H1 (cell line): ENCODE results near the gene KLHL26. TPM values are rescaled to one million over a fixed set of nuclear protein-coding genes. Genes with fewer than 3 reads are reported as not detected.

Source experiments
- CTCF ChIA-PET: fragments of 300-600 bp; sonication (Branson Sonifier 250); formaldehyde crosslinking; loops from one replicate; lab custom pipeline; 2021; ENCODE audit not compliant: partially characterized antibody; lab: Charles Lee
- POLR2A ChIA-PET: fragments of 300-600 bp; sonication (Branson Sonifier 250); formaldehyde crosslinking; loops from one replicate; lab custom pipeline; 2021; ENCODE audit warnings: inconsistent platforms; ENCODE audit not compliant: partially characterized antibody; lab: Charles Lee
- DNase-seq, 2 experiments: peaks; one replicate each; pipeline versions ENCODE4 v3.0.0 to v3.0.0-alpha.2; 2010 to 2022; ENCODE audit warnings: low spot score in 2 of 2, low read depth in 1 of 2, mixed read lengths in 1 of 2
- FAIRE-seq: peaks from 2 replicates; lab custom pipeline; 2011; peaks lifted over from hg19 to GRCh38; lab: Jason Lieb, UNC
- H2AFZ ChIP-seq: 2 replicates; pipeline ENCODE4 v1.8.1; 2012; ENCODE audit warnings: low read length, inconsistent platforms
- H2AK5ac ChIP-seq: 2 replicates; pipeline ENCODE4 v1.6.1; 2013; ENCODE audit warnings: low read depth, low read length
- H2BK120ac ChIP-seq: replicated peaks from 2 replicates; pipeline ENCODE3; 2013; ENCODE audit warnings: low read depth, low read length, inconsistent platforms
- H2BK12ac ChIP-seq: 2 replicates; pipeline ENCODE4 v1.6.1; 2013; ENCODE audit warnings: low read depth, low read length
- H2BK15ac ChIP-seq: 2 replicates; pipeline ENCODE4 v1.6.1; 2013; ENCODE audit warnings: low read length
- H2BK20ac ChIP-seq: 2 replicates; pipeline ENCODE4 v1.6.1; 2013; ENCODE audit warnings: low read length
- H2BK5ac ChIP-seq: 2 replicates; pipeline ENCODE4 v1.6.1; 2013; ENCODE audit warnings: low read depth, low read length
- H3K14ac ChIP-seq: 2 replicates; pipeline ENCODE4 v1.6.1; 2013; ENCODE audit warnings: inconsistent platforms; ENCODE audit not compliant: insufficient read length
- H3K18ac ChIP-seq: 2 replicates; pipeline ENCODE4 v1.6.1; 2013; ENCODE audit warnings: low read length; ENCODE audit errors: extremely low read depth
- H3K23ac ChIP-seq: 2 replicates; pipeline ENCODE4 v1.6.1; 2013; ENCODE audit warnings: inconsistent platforms; ENCODE audit not compliant: insufficient read length
- H3K23me2 ChIP-seq: 2 replicates; pipeline ENCODE4 v1.6.1; 2013; ENCODE audit warnings: low read depth, low read length
- H3K27ac ChIP-seq: 2 replicates; pipeline ENCODE4 v1.6.1; 2011; ENCODE audit warnings: low read depth, low read length, inconsistent platforms
- H3K27me3 ChIP-seq, 4 experiments: replicated peaks in 1 of 4; 1 replicate in 1 of 4; 2 replicates in 3 of 4; pipeline versions ENCODE4 v1.6.1 to v1.8.1; 2011 to 2013; ENCODE audit warnings: low read length in 3 of 4, mild to moderate bottlenecking in 3 of 4, inconsistent platforms in 2 of 4, mixed read lengths in 2 of 4, moderate library complexity in 1 of 4; ENCODE audit not compliant: control insufficient read depth in 3 of 4, insufficient read depth in 3 of 4; ENCODE audit errors: extremely low read depth in 1 of 4
- H3K36me3 ChIP-seq, 4 experiments: 2 replicates each; pipeline versions ENCODE4 v1.6.1 to v1.8.1; 2011 to 2013; ENCODE audit warnings: mild to moderate bottlenecking in 4 of 4, low read length in 3 of 4, moderate library complexity in 2 of 4, control low read depth in 1 of 4, inconsistent platforms in 1 of 4; ENCODE audit not compliant: insufficient read depth in 4 of 4, control insufficient read depth in 2 of 4
- H3K4ac ChIP-seq: replicated peaks from 2 replicates; pipeline ENCODE3; 2013; ENCODE audit warnings: low read length, low read depth, mixed read lengths, inconsistent platforms; ENCODE audit not compliant: insufficient read length
- H3K4me1 ChIP-seq, 4 experiments: replicated peaks in 1 of 4; 1 replicate in 1 of 4; 2 replicates in 3 of 4; pipeline versions ENCODE4 v1.6.1 to v1.8.1; 2011 to 2013; ENCODE audit warnings: low read length in 3 of 4, inconsistent platforms in 2 of 4, mixed read lengths in 1 of 4; ENCODE audit not compliant: insufficient read depth in 4 of 4, control insufficient read depth in 3 of 4
- H3K4me2 ChIP-seq, 2 experiments: 2 replicates each; pipeline versions ENCODE4 v1.6.1 to v1.8.1; 2011 to 2013; ENCODE audit warnings: low read depth in 2 of 2, low read length in 2 of 2, control low read depth in 1 of 2, inconsistent platforms in 1 of 2, mild to moderate bottlenecking in 1 of 2; ENCODE audit not compliant: insufficient read depth in 1 of 2
- H3K4me3 ChIP-seq, 4 experiments: fragments of 200-600, 300-600 bp in 1 of 4; sonication (generic), shearing (Covaris generic), sonication (Bioruptor Twin) in 1 of 4; 2 replicates each; pipeline versions ENCODE4 v1.5.1 to v1.8.1; 2011 to 2016; ENCODE audit warnings: low read length in 4 of 4, low read depth in 3 of 4, control low read depth in 2 of 4, inconsistent platforms in 2 of 4, mild to moderate bottlenecking in 2 of 4, mixed read lengths in 1 of 4, moderate library complexity in 1 of 4; ENCODE audit not compliant: insufficient read depth in 2 of 4; ENCODE audit errors: extremely low read depth in 1 of 4
- H3K56ac ChIP-seq: replicated peaks from 2 replicates; pipeline ENCODE3; 2013; ENCODE audit warnings: low read depth, mild to moderate bottlenecking, mixed read lengths, low read length, inconsistent platforms; ENCODE audit not compliant: insufficient read length
- H3K79me1 ChIP-seq: 2 replicates; pipeline ENCODE4 v1.6.1; 2013; ENCODE audit warnings: low read depth, low read length, control low read depth
- H3K79me2 ChIP-seq, 2 experiments: 2 replicates each; pipeline versions ENCODE4 v1.6.1 to v1.8.1; 2012 to 2013; ENCODE audit warnings: low read length in 2 of 2, mild to moderate bottlenecking in 2 of 2, inconsistent platforms in 1 of 2; ENCODE audit not compliant: insufficient read depth in 2 of 2, control insufficient read depth in 1 of 2
- H3K9ac ChIP-seq, 4 experiments: replicated peaks in 1 of 4; 1 replicate in 1 of 4; 2 replicates in 3 of 4; pipeline versions ENCODE4 v1.6.1 to v1.8.1; 2011 to 2013; ENCODE audit warnings: low read depth in 3 of 4, low read length in 3 of 4, control low read depth in 2 of 4, mild to moderate bottlenecking in 2 of 4, moderate library complexity in 2 of 4, inconsistent platforms in 1 of 4; ENCODE audit errors: extremely low read depth in 1 of 4
- H3K9me3 ChIP-seq, 2 experiments: 2 replicates each; pipeline versions ENCODE4 v1.6.1 to v1.8.1; 2012 to 2013; ENCODE audit warnings: mild to moderate bottlenecking in 2 of 2, moderate library complexity in 2 of 2, control low read depth in 1 of 2, inconsistent platforms in 1 of 2, low read depth in 1 of 2, low read length in 1 of 2, mixed read lengths in 1 of 2; ENCODE audit not compliant: insufficient read depth in 2 of 2
- H4K20me1 ChIP-seq, 2 experiments: replicated peaks in 1 of 2; 2 replicates each; pipeline versions ENCODE3 to v1.8.1; 2011 to 2013; ENCODE audit warnings: inconsistent platforms in 2 of 2, low read length in 2 of 2, mild to moderate bottlenecking in 1 of 2; ENCODE audit not compliant: insufficient read depth in 2 of 2, control insufficient read depth in 1 of 2
- H4K5ac ChIP-seq: 2 replicates; pipeline ENCODE4 v1.6.1; 2013; ENCODE audit warnings: low read length, low read depth, mixed read lengths, inconsistent platforms; ENCODE audit not compliant: insufficient read length
- H4K8ac ChIP-seq: 2 replicates; pipeline ENCODE4 v1.8.0; 2013; ENCODE audit warnings: mild to moderate bottlenecking, moderate library complexity, low read length, inconsistent platforms; ENCODE audit not compliant: insufficient read depth; ENCODE audit errors: extremely low read depth
- H4K91ac ChIP-seq: replicated peaks from 2 replicates; pipeline ENCODE3; 2013; ENCODE audit warnings: low read length, mixed read lengths, inconsistent platforms; ENCODE audit not compliant: insufficient read length
- ATF3 ChIP-seq: IDR thresholded peaks from 2 replicates; pipeline ENCODE4 v1.6.1; 2011; ENCODE audit warnings: low read depth, mild to moderate bottlenecking, low read length; ENCODE audit not compliant: insufficient read depth
- CTCF ChIP-seq, 3 experiments: IDR thresholded peaks; 1 replicate in 2 of 3; 2 replicates in 1 of 3; pipeline versions ENCODE4 v1.5.1 to v1.6.1; 2011; ENCODE audit warnings: low read length in 3 of 3, mild to moderate bottlenecking in 3 of 3, inconsistent platforms in 2 of 3, low read depth in 1 of 3, moderate library complexity in 1 of 3; ENCODE audit not compliant: insufficient read depth in 1 of 3; ENCODE audit errors: control extremely low read depth in 1 of 3
- NRF1 ChIP-seq: IDR thresholded peaks from 2 replicates; pipeline ENCODE4 v1.6.1; 2011; ENCODE audit warnings: mild to moderate bottlenecking, low read depth, low read length, improper control_type of control experiment
- POLR2AphosphoS5 ChIP-seq: IDR thresholded peaks from 2 replicates; pipeline ENCODE4 v1.6.1; 2011; ENCODE audit warnings: low read depth, low read length
- YY1 ChIP-seq: IDR thresholded peaks from 2 replicates; pipeline ENCODE4 v1.6.1; 2011; ENCODE audit warnings: low read depth, mild to moderate bottlenecking, low read length
- WGBS, 2 experiments: shearing (Covaris generic) in 1 of 2; methylation state at CpG; one replicate each; pipeline versions ENCODE4 v1.1.6 to v1.1.7; 2013 to 2015; ENCODE audit warnings: low lambda C conversion rate in 2 of 2, mixed read lengths in 2 of 2, inconsistent platforms in 1 of 2, low coverage in 1 of 2, missing lambda C conversion rate in 1 of 2; ENCODE audit not compliant: insufficient replicate concordance in 2 of 2, insufficient coverage in 1 of 2, insufficient read length in 1 of 2; ENCODE audit errors: extremely low coverage in 1 of 2, missing lambda C conversion rate in 1 of 2; 5-methylcytosine and 5-hydroxymethylcytosine counted together
- polyA plus RNA-seq, 7 experiments: library from polyadenylated mRNA; depleted of rRNA in 3 of 7; stranded (reverse) in 5 of 7; unstranded in 2 of 7; fragments of >200 nt in 5 of 7; fragments of 200-250 nt in 2 of 7; gene quantifications; 1 replicate in 5 of 7; 2 replicates in 1 of 7; 4 replicates in 1 of 7; pipeline versions ENCODE4 v1.2.1 to v1.2.3, GENCODE V29; 2011 to 2013; ENCODE audit warnings: missing spikeins in 2 of 7, mixed read lengths in 2 of 7
- total RNA-seq: library from RNA; stranded (reverse); fragmentation: NEBNext Ultra II Directional; extraction: Animal tissue kit (Norgen Biotek cat#: 25700); gene quantifications from 2 replicates; pipeline ENCODE4 v1.2.1, GENCODE V29; 2021

The KLHL26 gene
- total and polyA plus RNA-seq, 2 of the 8 experiments (the other 6 are each of a cell fraction or from before 2014, with no cell fraction given): 2.2 to 8.8 TPM

GRCh38 chr19:18587561-18587960 is 49.3 kb upstream of the KLHL26 start:
- Histone ChIP-seq H3K4ac (no peak overlapping the region), H3K9ac (no peak overlapping the region), H3K79me1 (no peaks in the 10 kb centered on the region), H2AFZ (no peak overlapping the region), H2BK120ac (no peak overlapping the region), H3K4me1 (peaks cover 2 to 9% (median 6%) of the 10 kb centered on the region in 4 experiments; a peak in 6 of 7 replicates), H2AK5ac (no peak overlapping the region), H2BK15ac (0 out of 2 replicates have a peak overlapping the region, but pooled peaks have one; percentile 8), H3K56ac (no peak overlapping the region), H3K23ac (no peak overlapping the region), H4K8ac (peak overlapping the region; percentile 62; the same call in 1 of the 2 replicates), H3K36me3 (no peaks in the 10 kb centered on the region), H3K9me3 (no peaks in the 10 kb centered on the region), H4K91ac (no peak overlapping the region), H2BK20ac (no peak overlapping the region), H3K4me2 (peak overlapping the region; percentile 75 to 95; a peak in 3 of 4 replicates), H2BK5ac (0 out of 2 replicates have a peak overlapping the region, but pooled peaks have one; percentile 18), H4K20me1 (peaks cover 0 to 3% of the 10 kb centered on the region in 2 experiments), H4K5ac (no peak overlapping the region), H3K18ac (no peak overlapping the region), H3K4me3 (peak overlapping the region in 1 of 4 experiments; percentile 91; a peak in 1 of 8 replicates), H3K23me2 (peaks cover 11% of the 10 kb centered on the region), H3K27ac (no peak overlapping the region), H3K79me2 (no peaks in the 10 kb centered on the region), H2BK12ac (0 out of 2 replicates have a peak overlapping the region, but pooled peaks have one; percentile 60), H3K14ac (no peak overlapping the region), H3K27me3 (no peaks in the 10 kb centered on the region; a peak in 1 of 7 replicates)
- POLR2A ChIA-PET: interaction anchor here (0.6 to 10.3 kb wide), 8 partner anchors 10 to 309 kb away, joined by 3 to 112 read pairs (median 4); partner anchors contain the start of genes KXD1 and UBA52
- FAIRE-seq (no peak), DNase-seq (no peak)
- CTCF ChIA-PET: interaction anchor here (0.6 to 12.5 kb wide), 30 partner anchors 8 to 268 kb away, joined by 3 to 139 read pairs (median 4); partner anchors contain the start of genes FKBP8, KXD1 and UBA52
- TF ChIP-seq YY1 (no peak), CTCF (IDR thresholded peaks at IDR 0.05; ENCODE audit: control extremely low read depth in 1 of 3, insufficient read depth in 1 of 3, low read depth in 1 of 3, low read length in 3 of 3) (no peak), POLR2AphosphoS5 (no peak), NRF1 (no peak), ATF3 (no peak)
- WGBS, 2 experiments: 89% methylated on average over 10 of the region's 12 CpGs; no CpG with 5 or more reads in 1 of the 2 experiments
